Progenitor cell of endocrine pancreas (in vitro differentiated cells): ENCODE data around the gene ADO. TPM values are rescaled to one million over a fixed set of nuclear protein-coding genes. Genes with fewer than 3 reads are reported as not detected.

ENCODE experiments used
- DNase-seq: peaks from one replicate; pipeline ENCODE4 v3.0.0; 2021; ENCODE audit warnings: low spot score; ENCODE audit not compliant: unreplicated experiment
- H3K27ac Mint-ChIP-seq: 2 replicates; pipeline ENCODE4 v1.8.0; 2021; ENCODE audit warnings: mild to moderate bottlenecking, moderate library complexity, mixed read lengths
- H3K27me3 Mint-ChIP-seq: 2 replicates; pipeline ENCODE4 v1.8.0; 2021; ENCODE audit warnings: mixed read lengths
- H3K36me3 Mint-ChIP-seq: 2 replicates; pipeline ENCODE4 v1.8.0; 2022; ENCODE audit warnings: mixed read lengths; ENCODE audit not compliant: insufficient read depth
- H3K4me1 Mint-ChIP-seq: 2 replicates; pipeline ENCODE4 v1.8.0; 2021; ENCODE audit warnings: low read depth, mixed read lengths
- H3K4me3 Mint-ChIP-seq: 2 replicates; pipeline ENCODE4 v1.8.0; 2021; ENCODE audit warnings: low read depth, mild to moderate bottlenecking, moderate library complexity, mixed read lengths
- H3K9me3 Mint-ChIP-seq: 2 replicates; pipeline ENCODE4 v1.8.0; 2021; ENCODE audit warnings: low read depth, mixed read lengths
- CTCF ChIP-seq: fragments of 200-600 bp; sonication (generic); IDR thresholded peaks from one replicate; pipeline ENCODE4 v1.5.0; 2021; ENCODE audit warnings: antibody characterized with exemption, mild to moderate bottlenecking; ENCODE audit not compliant: unreplicated experiment
- total RNA-seq: library from RNA; stranded (reverse); gene quantifications from 2 replicates; pipeline ENCODE4 v1.2.1, GENCODE V29; 2021

ADO gene
- total RNA-seq, 1 donor from 2014 or later: 22.9 TPM

- Mint-ChIP-seq H3K4me1 (peaks cover 4% of the 10 kb centered on the region), H3K27me3 (no peaks in the 10 kb centered on the region), H3K27ac (no peak overlapping the region), H3K4me3 (no peak overlapping the region), H3K9me3 (no peaks in the 10 kb centered on the region), H3K36me3 (no peaks in the 10 kb centered on the region)
- no peak for TF ChIP-seq CTCF
- no peak for DNase-seq
These were observed 51.5 kb downstream of the ADO start for GRCh38 chr10:62856021-62856420.

Other genes starting within 250 kb of the ADO start
- 0.71 and 1.1 TPM in 2 replicates for gene EGR2, start 11.6 kb downstream of the ADO start, total RNA-seq